NCI-H128 (cell line): ENCODE measurements around the gene BLOC1S3.

ENCODE experiments used
- DNase-seq: peaks from one replicate; lab custom pipeline; 2025; ENCODE audit not compliant: unreplicated experiment; lab: John Stamatoyannopoulos, UW

BLOC1S3 gene

GRCh38 chr19:45161738-45162607, 16.6 kb upstream of the BLOC1S3 start:
- DNase-seq, result no peak

GRCh38 chr19:45162608-45163143, 15.9 kb upstream of the BLOC1S3 start:
- no peak for DNase-seq

- DNase-seq, result no peak
These were observed 15.4 kb upstream of the BLOC1S3 start for GRCh38 chr19:45163156-45163555.

- no peak for DNase-seq
These were observed 14.7 kb upstream of the BLOC1S3 start for GRCh38 chr19:45163751-45164460.

- no peak for DNase-seq
These were observed 13.8 kb upstream of the BLOC1S3 start for GRCh38 chr19:45164577-45165335.

- DNase-seq, result no peak
These were observed 11.8 kb upstream of the BLOC1S3 start for GRCh38 chr19:45166723-45167252.

- no peak for DNase-seq
These were observed 9.7 kb upstream of the BLOC1S3 start for GRCh38 chr19:45168767-45169351.

- DNase-seq, result no peak
These were observed 9.0 kb upstream of the BLOC1S3 start for GRCh38 chr19:45169602-45170001.

GRCh38 chr19:45170146-45171106, 8.2 kb upstream of the BLOC1S3 start:
- no peak for DNase-seq

GRCh38 chr19:45171211-45171623, 7.4 kb upstream of the BLOC1S3 start:
- DNase-seq, result no peak

GRCh38 chr19:45172173-45172572, 6.4 kb upstream of the BLOC1S3 start:
- DNase-seq, result no peak

- DNase-seq, result no peak
These were observed 5.9 kb upstream of the BLOC1S3 start for GRCh38 chr19:45172611-45173208.

GRCh38 chr19:45173816-45174215, 4.8 kb upstream of the BLOC1S3 start:
- DNase-seq, result no peak

GRCh38 chr19:45175515-45176345, 2.9 kb upstream of the BLOC1S3 start:
- no peak for DNase-seq

GRCh38 chr19:45177817-45178261, 745 bp upstream of the BLOC1S3 start, which contains the start of gene TRAPPC6A:
TRAPPC6A (minus strand) TSS chr19:45178237; CDS start chr19:45178218, 19 bp downstream.
- DNase-seq, result no peak

GRCh38 chr19:45179072-45179891, 698 bp downstream of the BLOC1S3 start:
- no peak for DNase-seq

- no peak for DNase-seq
These were observed 1.3 kb downstream of the BLOC1S3 start for GRCh38 chr19:45179892-45180370.
